Esophagus squamous epithelium (tissue), 4 donors: ENCODE data around the gene SEBOX.

Experiments used
- POLR2A ChIP-seq, 4 donors: fragments of 450-650 bp; IDR thresholded peaks; one replicate each; pipeline ENCODE4 v1.6.1; 2017; ENCODE audit warnings: antibody characterized with exemption in 4 of 4, mild to moderate bottlenecking in 4 of 4, moderate library complexity in 3 of 4
- TF ChIP-seq, protein P1 (sequence below), 6 experiments: fragments of 450-650 bp in 4 of 6; fragments of 200-600 bp in 2 of 6; sonication (generic) in 2 of 6; IDR thresholded peaks; one replicate each; pipeline ENCODE4 v1.5.1; 2016 to 2019; ENCODE audit warnings: antibody characterized with exemption in 6 of 6, mild to moderate bottlenecking in 4 of 6, moderate library complexity in 4 of 6

DNA sequence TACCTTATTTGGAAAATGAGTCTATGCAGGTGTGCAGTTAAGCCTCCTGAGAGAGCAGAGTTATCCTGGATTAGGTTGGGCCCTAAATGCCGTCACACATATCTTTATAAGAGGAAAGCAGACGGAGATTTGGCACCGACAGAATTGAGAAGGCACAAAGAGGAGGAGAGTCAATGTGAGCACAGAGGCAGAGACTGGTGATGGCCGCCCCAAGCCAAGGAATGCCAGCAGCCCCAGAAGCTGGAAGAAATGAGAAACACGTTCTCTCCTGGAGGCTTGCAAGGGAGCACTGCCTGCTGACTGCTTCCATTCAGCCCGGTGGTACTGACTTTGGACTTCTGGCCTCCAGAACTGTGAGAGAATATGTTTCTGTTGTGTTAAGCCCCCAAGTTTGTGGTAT is 37.8 kb upstream of the SEBOX start:
- TF ChIP-seq POLR2A (IDR thresholded peaks at IDR 0.05): no peak
- TF ChIP-seq, protein P1, sequence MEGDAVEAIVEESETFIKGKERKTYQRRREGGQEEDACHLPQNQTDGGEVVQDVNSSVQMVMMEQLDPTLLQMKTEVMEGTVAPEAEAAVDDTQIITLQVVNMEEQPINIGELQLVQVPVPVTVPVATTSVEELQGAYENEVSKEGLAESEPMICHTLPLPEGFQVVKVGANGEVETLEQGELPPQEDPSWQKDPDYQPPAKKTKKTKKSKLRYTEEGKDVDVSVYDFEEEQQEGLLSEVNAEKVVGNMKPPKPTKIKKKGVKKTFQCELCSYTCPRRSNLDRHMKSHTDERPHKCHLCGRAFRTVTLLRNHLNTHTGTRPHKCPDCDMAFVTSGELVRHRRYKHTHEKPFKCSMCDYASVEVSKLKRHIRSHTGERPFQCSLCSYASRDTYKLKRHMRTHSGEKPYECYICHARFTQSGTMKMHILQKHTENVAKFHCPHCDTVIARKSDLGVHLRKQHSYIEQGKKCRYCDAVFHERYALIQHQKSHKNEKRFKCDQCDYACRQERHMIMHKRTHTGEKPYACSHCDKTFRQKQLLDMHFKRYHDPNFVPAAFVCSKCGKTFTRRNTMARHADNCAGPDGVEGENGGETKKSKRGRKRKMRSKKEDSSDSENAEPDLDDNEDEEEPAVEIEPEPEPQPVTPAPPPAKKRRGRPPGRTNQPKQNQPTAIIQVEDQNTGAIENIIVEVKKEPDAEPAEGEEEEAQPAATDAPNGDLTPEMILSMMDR (IDR thresholded peaks at IDR 0.05): no peak
